ENCODE data around the gene CCR9.

The CCR9 gene

GRCh38 chr3:45938864-45939263, 52.5 kb downstream of the CCR9 start:
- Histone ChIP-seq H3K9ac (ENCODE audit: low read depth, low read length, poor library complexity, severe bottlenecking) (no peak overlapping the region), H3K4me3 (ENCODE audit: low read length, poor library complexity, severe bottlenecking) (no peak overlapping the region), H3K9me2 (replicated peaks; ENCODE audit: low read depth, low read length) (no peaks in the 10 kb centered on the region), H3K4me1 (ENCODE audit: insufficient read depth, low read length, poor library complexity, severe bottlenecking) (peaks cover 24% of the 10 kb centered on the region), H4K20me1 (ENCODE audit: insufficient read depth, low read length, poor library complexity, severe bottlenecking) (no peaks in the 10 kb centered on the region), H3K4me2 (ENCODE audit: low read depth, low read length, poor library complexity, severe bottlenecking) (no peak overlapping the region), H2AFZ (ENCODE audit: low read length) (no peak overlapping the region), H3K79me2 (ENCODE audit: insufficient read depth, low read length) (no peaks in the 10 kb centered on the region), H3K27me3 (ENCODE audit: insufficient read depth, low read length, poor library complexity, severe bottlenecking) (no peaks in the 10 kb centered on the region), H3K36me3 (ENCODE audit: insufficient read depth, low read length) (peaks cover 12% of the 10 kb centered on the region; the same call in 1 of the 2 replicates), H3K9me3 (ENCODE audit: insufficient read depth, low read depth, low read length) (no peaks in the 10 kb centered on the region), H3F3A (ENCODE audit: low read depth) (no peaks in the 10 kb centered on the region)
- TF ChIP-seq CTCF (conservative IDR thresholded peaks at IDR 0.05; ENCODE audit: low read length) (peak; percentile 83), EZH2phosphoT487 (IDR thresholded peaks at IDR 0.05; ENCODE audit: borderline replicate concordance) (no peak)

GRCh38 chr3:45939341-45939771, 53.0 kb downstream of the CCR9 start:
- H3K79me2 ChIP-seq (ENCODE audit: insufficient read depth, low read length), result no peaks in the 10 kb centered on the region
- H3K9ac ChIP-seq (ENCODE audit: low read depth, low read length, poor library complexity, severe bottlenecking), result no peak overlapping the region
- H3K9me3 ChIP-seq (ENCODE audit: insufficient read depth, low read depth, low read length), result no peaks in the 10 kb centered on the region
- no peak overlapping the region for H2AFZ ChIP-seq (ENCODE audit: low read length)
- no peaks in the 10 kb centered on the region for H3F3A ChIP-seq (ENCODE audit: low read depth)
- no peaks in the 10 kb centered on the region for H3K9me2 ChIP-seq (replicated peaks; ENCODE audit: low read depth, low read length)
- no peak overlapping the region for H3K4me2 ChIP-seq (ENCODE audit: low read depth, low read length, poor library complexity, severe bottlenecking)
- no peak for TF ChIP-seq EZH2phosphoT487 (IDR thresholded peaks at IDR 0.05; ENCODE audit: borderline replicate concordance)
- no peak for TF ChIP-seq CTCF (conservative IDR thresholded peaks at IDR 0.05; ENCODE audit: low read length)
- H3K27me3 ChIP-seq (ENCODE audit: insufficient read depth, low read length, poor library complexity, severe bottlenecking), result no peaks in the 10 kb centered on the region
- no peak overlapping the region for H3K4me3 ChIP-seq (ENCODE audit: low read length, poor library complexity, severe bottlenecking)
- H4K20me1 ChIP-seq (ENCODE audit: insufficient read depth, low read length, poor library complexity, severe bottlenecking), result no peaks in the 10 kb centered on the region
- peaks cover 26% of the 10 kb centered on the region for H3K4me1 ChIP-seq (ENCODE audit: insufficient read depth, low read length, poor library complexity, severe bottlenecking)
- peaks cover 11% of the 10 kb centered on the region; the same call in 1 of the 2 replicates for H3K36me3 ChIP-seq (ENCODE audit: insufficient read depth, low read length)

- Histone ChIP-seq H3K4me2 (ENCODE audit: low read depth, low read length, poor library complexity, severe bottlenecking) (no peak overlapping the region), H3K9ac (ENCODE audit: low read depth, low read length, poor library complexity, severe bottlenecking) (no peak overlapping the region), H3K27me3 (ENCODE audit: insufficient read depth, low read length, poor library complexity, severe bottlenecking) (no peaks in the 10 kb centered on the region), H3F3A (ENCODE audit: low read depth) (no peaks in the 10 kb centered on the region), H3K9me3 (ENCODE audit: insufficient read depth, low read depth, low read length) (no peaks in the 10 kb centered on the region), H3K4me3 (ENCODE audit: low read length, poor library complexity, severe bottlenecking) (no peak overlapping the region), H2AFZ (ENCODE audit: low read length) (no peak overlapping the region), H3K79me2 (ENCODE audit: insufficient read depth, low read length) (no peaks in the 10 kb centered on the region), H4K20me1 (ENCODE audit: insufficient read depth, low read length, poor library complexity, severe bottlenecking) (no peaks in the 10 kb centered on the region), H3K4me1 (ENCODE audit: insufficient read depth, low read length, poor library complexity, severe bottlenecking) (peaks cover 26% of the 10 kb centered on the region), H3K36me3 (ENCODE audit: insufficient read depth, low read length) (peaks cover 6% of the 10 kb centered on the region; the same call in 1 of the 2 replicates), H3K9me2 (replicated peaks; ENCODE audit: low read depth, low read length) (no peaks in the 10 kb centered on the region)
- TF ChIP-seq EZH2phosphoT487 (IDR thresholded peaks at IDR 0.05; ENCODE audit: borderline replicate concordance), result no peak
- TF ChIP-seq CTCF (conservative IDR thresholded peaks at IDR 0.05; ENCODE audit: low read length), result no peak
Measured at GRCh38 chr3:45940004-45940780, 53.8 kb downstream of the CCR9 start.

Data from Loucy (cell line).